LNCaP clone FGC (cell line): ENCODE results near the gene CDKL2.

Experiments
- DNase-seq: peaks from one replicate; pipeline ENCODE4 v3.0.0-alpha.2; 2011; ENCODE audit warnings: low read depth
- H3K4me3 ChIP-seq: 2 replicates; pipeline ENCODE4 v1.5.1; 2011; ENCODE audit warnings: mild to moderate bottlenecking, low read depth, low read length, control low read depth
- TF ChIP-seq, protein P1 (sequence below): IDR thresholded peaks from 2 replicates; pipeline ENCODE4 v1.5.1; 2012; ENCODE audit warnings: mild to moderate bottlenecking; ENCODE audit not compliant: control insufficient read depth, insufficient read depth; ENCODE audit errors: extremely low read depth

Gene CDKL2

GRCh38 chr4:75639124-75639695, 8.9 kb upstream of the CDKL2 start:
- no peak for DNase-seq
- TF ChIP-seq, protein P1, sequence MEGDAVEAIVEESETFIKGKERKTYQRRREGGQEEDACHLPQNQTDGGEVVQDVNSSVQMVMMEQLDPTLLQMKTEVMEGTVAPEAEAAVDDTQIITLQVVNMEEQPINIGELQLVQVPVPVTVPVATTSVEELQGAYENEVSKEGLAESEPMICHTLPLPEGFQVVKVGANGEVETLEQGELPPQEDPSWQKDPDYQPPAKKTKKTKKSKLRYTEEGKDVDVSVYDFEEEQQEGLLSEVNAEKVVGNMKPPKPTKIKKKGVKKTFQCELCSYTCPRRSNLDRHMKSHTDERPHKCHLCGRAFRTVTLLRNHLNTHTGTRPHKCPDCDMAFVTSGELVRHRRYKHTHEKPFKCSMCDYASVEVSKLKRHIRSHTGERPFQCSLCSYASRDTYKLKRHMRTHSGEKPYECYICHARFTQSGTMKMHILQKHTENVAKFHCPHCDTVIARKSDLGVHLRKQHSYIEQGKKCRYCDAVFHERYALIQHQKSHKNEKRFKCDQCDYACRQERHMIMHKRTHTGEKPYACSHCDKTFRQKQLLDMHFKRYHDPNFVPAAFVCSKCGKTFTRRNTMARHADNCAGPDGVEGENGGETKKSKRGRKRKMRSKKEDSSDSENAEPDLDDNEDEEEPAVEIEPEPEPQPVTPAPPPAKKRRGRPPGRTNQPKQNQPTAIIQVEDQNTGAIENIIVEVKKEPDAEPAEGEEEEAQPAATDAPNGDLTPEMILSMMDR, result no peak
- H3K4me3 ChIP-seq, result no peak overlapping the region

DNA sequence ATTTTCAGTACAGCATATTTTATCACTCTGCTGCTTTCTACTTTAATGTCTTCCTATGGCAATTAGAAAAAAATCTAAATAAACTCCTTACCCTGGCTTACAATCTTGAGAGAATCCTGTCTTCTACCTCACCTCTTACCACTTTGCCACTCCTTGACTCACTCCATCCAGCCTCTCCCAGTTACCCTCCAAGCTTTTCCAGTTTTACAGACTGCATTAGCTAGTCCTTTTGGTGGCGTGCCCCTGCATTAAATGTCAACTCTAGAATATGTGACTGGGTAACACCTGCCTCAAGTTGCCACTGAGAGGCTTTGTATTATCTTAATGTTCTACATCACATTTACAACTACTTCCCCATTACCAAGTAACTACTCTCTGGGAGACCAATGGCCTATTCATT, 7.5 kb upstream of the CDKL2 start:
- DNase-seq, result no peak
- TF ChIP-seq, protein P1, result no peak
- H3K4me3 ChIP-seq, result no peak overlapping the region

DNA sequence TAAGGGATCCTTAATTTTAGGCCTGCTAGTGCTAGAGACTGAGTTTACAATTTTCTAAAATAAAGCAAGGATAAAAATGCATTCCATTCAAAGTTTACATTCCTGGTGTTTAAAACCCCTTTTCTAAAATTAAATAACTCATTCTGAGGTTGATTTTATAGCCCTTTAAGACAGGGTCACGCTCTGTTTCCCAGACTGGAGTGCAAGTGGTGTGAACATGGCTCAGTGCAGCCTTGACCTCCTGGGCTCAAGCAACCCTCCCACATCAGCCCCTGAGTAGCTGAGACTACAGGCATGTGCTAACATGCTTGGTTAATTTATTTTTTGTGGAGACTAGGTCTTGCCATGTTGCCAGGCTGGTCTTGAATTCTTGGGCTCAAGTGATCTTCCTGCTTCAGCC, 6.8 kb upstream of the CDKL2 start:
- no peak overlapping the region for H3K4me3 ChIP-seq
- no peak for DNase-seq
- TF ChIP-seq, protein P1, result no peak

DNA sequence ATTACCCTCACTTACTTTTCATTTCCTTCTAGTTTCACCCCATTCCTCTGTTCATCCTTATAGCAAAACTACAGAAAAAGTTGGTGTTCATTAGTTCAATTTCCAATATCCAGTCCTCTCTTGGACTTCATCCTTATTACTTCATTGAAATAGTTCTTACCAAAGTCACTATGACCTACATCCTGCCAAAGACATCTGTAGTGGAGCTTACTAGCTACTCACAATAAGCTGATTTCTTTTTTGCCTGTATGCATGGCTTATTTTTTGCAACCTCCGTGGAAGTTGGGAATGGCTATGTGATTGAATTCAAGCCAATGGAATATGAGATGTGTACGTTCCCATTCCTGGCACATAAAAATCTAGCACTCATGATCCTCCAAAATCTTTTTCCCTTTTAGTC, 4.6 kb upstream of the CDKL2 start:
- no peak for DNase-seq

GRCh38 chr4:75634281-75634680, 4.0 kb upstream of the CDKL2 start:
- no peak for DNase-seq
- TF ChIP-seq, protein P1, result no peak
- no peak overlapping the region for H3K4me3 ChIP-seq

More for the DNA sequence above, 4.6 kb upstream of the CDKL2 start:
- TF ChIP-seq, protein P1, result no peak
- no peak overlapping the region for H3K4me3 ChIP-seq

GRCh38 chr4:75633846-75634245, 3.5 kb upstream of the CDKL2 start:
- H3K4me3 ChIP-seq, result no peak overlapping the region
- TF ChIP-seq, protein P1, result no peak
- DNase-seq, result no peak

DNA sequence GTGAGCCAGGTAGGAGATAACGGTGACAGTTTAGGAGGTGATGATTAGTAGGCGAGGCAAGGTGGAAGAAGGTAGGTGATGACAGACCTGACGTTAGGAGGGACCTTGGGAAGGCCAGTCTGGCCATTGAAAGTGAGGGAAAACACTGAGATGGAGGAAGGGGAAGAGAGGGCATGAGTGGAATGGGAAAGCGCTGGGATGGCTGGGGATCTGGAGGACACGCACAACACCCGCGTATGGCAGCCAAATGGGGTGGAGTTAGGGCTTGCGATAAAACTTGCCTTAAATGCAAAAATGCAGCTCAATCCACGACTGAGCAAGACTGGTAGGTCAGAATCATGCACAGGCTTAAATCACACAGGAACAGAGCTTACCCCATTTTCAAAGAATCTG, 605 bp upstream of the CDKL2 start:
- DNase-seq, result no peak
- no peak overlapping the region for H3K4me3 ChIP-seq

More for the DNA sequence above, 605 bp upstream of the CDKL2 start:
- TF ChIP-seq, protein P1, result no peak
